Endothelial cell of umbilical vein (primary cell): ENCODE data around the gene GRPEL1. TPM values are rescaled to one million over a fixed set of nuclear protein-coding genes. Genes with fewer than 3 reads are reported as not detected.

Experiments
- BruUV-seq: library from RNA; stranded (reverse); fragments of 400-500 nt; replicated peaks from 2 replicates; lab custom pipeline; 2021; lab: Mats Ljungman, UMichigan
- CTCF ChIA-PET: fragments of 300-600, 350-600 bp; sonication (Branson Sonifier 250); formaldehyde crosslinking; loops from one replicate; lab custom pipeline; 2021; ENCODE audit warnings: antibody characterized with exemption, inconsistent platforms; lab: Charles Lee
- POLR2A ChIA-PET: fragments of 300-600, 350-600 bp; sonication (Branson Sonifier 250); formaldehyde crosslinking; loops from one replicate; lab custom pipeline; 2021; ENCODE audit warnings: antibody characterized with exemption, inconsistent platforms; lab: Charles Lee
- DNase-seq: peaks from one replicate; pipeline ENCODE4 v3.0.0-alpha.2; 2011; ENCODE audit warnings: low read depth, low spot score
- FAIRE-seq: peaks from 2 replicates; lab custom pipeline; 2011; peaks lifted over from hg19 to GRCh38; lab: Jason Lieb, UNC
- H2AFZ ChIP-seq: 2 replicates; pipeline ENCODE4 v1.6.0; 2012; ENCODE audit warnings: low read depth, low read length, control low read depth, inconsistent platforms
- H3K27ac ChIP-seq: 2 replicates; pipeline ENCODE4 v1.5.1; 2011; ENCODE audit warnings: low read depth, mild to moderate bottlenecking, control low read depth, low read length, moderate library complexity; ENCODE audit not compliant: insufficient read depth
- H3K27me3 ChIP-seq, 2 experiments: 2 replicates each; pipeline versions ENCODE4 v1.6.0 to v1.6.1; 2011; ENCODE audit warnings: low read length in 2 of 2, mixed read lengths in 1 of 2; ENCODE audit not compliant: control insufficient read depth in 2 of 2, insufficient read depth in 2 of 2
- H3K36me3 ChIP-seq, 2 experiments: 2 replicates in 1 of 2; 3 replicates in 1 of 2; pipeline ENCODE4 v1.5.1; 2011; ENCODE audit warnings: low read length in 2 of 2, mild to moderate bottlenecking in 1 of 2, moderate library complexity in 1 of 2; ENCODE audit not compliant: control insufficient read depth in 2 of 2, insufficient read depth in 2 of 2; ENCODE audit errors: extremely low read depth in 1 of 2
- H3K4me1 ChIP-seq: 3 replicates; pipeline ENCODE4 v1.5.1; 2011; ENCODE audit warnings: mild to moderate bottlenecking, low read length; ENCODE audit not compliant: control insufficient read depth, insufficient read depth; ENCODE audit errors: extremely low read depth
- H3K4me2 ChIP-seq: 2 replicates; pipeline ENCODE4 v1.6.1; 2011; ENCODE audit warnings: low read length, control low read depth, mixed read lengths; ENCODE audit not compliant: insufficient read depth
- H3K4me3 ChIP-seq, 3 experiments: fragments of 200-600 bp in 1 of 3; sonication (generic), shearing (Covaris generic) in 1 of 3; replicated peaks in 1 of 3; 2 replicates each; pipeline ENCODE4 v1.5.1; 2011 to 2016; ENCODE audit warnings: control low read depth in 3 of 3, low read length in 3 of 3, mild to moderate bottlenecking in 2 of 3, inconsistent platforms in 1 of 3, low read depth in 1 of 3, moderate library complexity in 1 of 3; ENCODE audit not compliant: insufficient read depth in 1 of 3
- H3K79me2 ChIP-seq: 2 replicates; pipeline ENCODE4 v1.6.0; 2012; ENCODE audit warnings: low read length, inconsistent platforms; ENCODE audit not compliant: control insufficient read depth, insufficient read depth
- H3K9ac ChIP-seq: replicated peaks from 2 replicates; pipeline ENCODE3; 2011; ENCODE audit warnings: low read length, control low read depth; ENCODE audit not compliant: insufficient read depth; ENCODE audit errors: extremely low read depth
- H3K9me1 ChIP-seq: replicated peaks from 3 replicates; pipeline ENCODE4 v1.6.0; 2011; ENCODE audit warnings: mild to moderate bottlenecking, low read length; ENCODE audit not compliant: control insufficient read depth, insufficient read depth; ENCODE audit errors: extremely low read depth
- H3K9me3 ChIP-seq: replicated peaks from 2 replicates; pipeline ENCODE4 v1.5.1; 2012; ENCODE audit warnings: low read length, inconsistent platforms; ENCODE audit not compliant: control insufficient read depth, insufficient read depth
- H4K20me1 ChIP-seq: replicated peaks from 2 replicates; pipeline ENCODE3; 2011; ENCODE audit warnings: mild to moderate bottlenecking, low read length; ENCODE audit not compliant: control insufficient read depth, insufficient read depth; ENCODE audit errors: extremely low read depth
- EZH2 ChIP-seq: IDR thresholded peaks from 2 replicates; pipeline ENCODE4 v1.6.1; 2012; ENCODE audit warnings: borderline replicate concordance, low read depth, mild to moderate bottlenecking, moderate library complexity, low read length, inconsistent platforms; ENCODE audit not compliant: severe bottlenecking
- FOS ChIP-seq: IDR thresholded peaks from 2 replicates; pipeline ENCODE4 v1.6.1; 2011; ENCODE audit warnings: mild to moderate bottlenecking, low read length, moderate library complexity, borderline replicate concordance; ENCODE audit not compliant: insufficient read depth
- GATA2 ChIP-seq: IDR thresholded peaks from 2 replicates; pipeline ENCODE4 v1.7.0; 2011; ENCODE audit warnings: low read depth, mild to moderate bottlenecking, moderate library complexity, mixed read lengths, low read length; ENCODE audit not compliant: insufficient read length, insufficient read depth
- JUN ChIP-seq: IDR thresholded peaks from 2 replicates; pipeline ENCODE4 v1.6.1; 2011; ENCODE audit warnings: borderline replicate concordance, low read depth; ENCODE audit not compliant: insufficient read length, insufficient read depth
- MYC ChIP-seq: IDR thresholded peaks from one replicate; pipeline ENCODE4 v1.6.1; 2011; ENCODE audit warnings: mild to moderate bottlenecking, low read depth, low read length
- POLR2A ChIP-seq: IDR thresholded peaks from 2 replicates; pipeline ENCODE4 v1.6.1; 2012; ENCODE audit warnings: low read depth, mild to moderate bottlenecking, control low read depth, low read length
- POLR2AphosphoS5 ChIP-seq: IDR thresholded peaks from 2 replicates; pipeline ENCODE4 v1.6.1; 2012; ENCODE audit warnings: low read depth, mild to moderate bottlenecking, control low read depth, low read length, moderate library complexity; ENCODE audit not compliant: insufficient read depth
- dilution Hi-C: fragments of 300-500 bp; cut with MboI; formaldehyde crosslinking; loops from one replicate; pipeline ENCODE4 v1.15.0; 2019; ENCODE audit warnings: low sequenced_read_pairs; ENCODE audit not compliant: extremely low pct_ligation_motif_present
- intact Hi-C: fragments of 100-400 bp; cut with micrococcal nuclease; formaldehyde crosslinking; loops from one replicate; pipeline ENCODE4 v1.10.0; 2022
- polyA plus RNA-seq, 4 experiments: library from polyadenylated mRNA; depleted of rRNA in 3 of 4; stranded (reverse) in 3 of 4; unstranded in 1 of 4; fragments of >200 nt; gene quantifications; 2 replicates each; pipeline versions ENCODE4 v1.2.1 to v1.2.3, GENCODE V29; 2011 to 2012; ENCODE audit warnings: missing spikeins in 1 of 4
- total RNA-seq: library from RNA; stranded (reverse); gene quantifications from 2 replicates; pipeline ENCODE4 v1.2.3, GENCODE V29; 2021
- TF ChIP-seq, protein P1 (sequence below): IDR thresholded peaks from 2 replicates; pipeline ENCODE4 v1.6.1; 2011; ENCODE audit not compliant: insufficient read depth, insufficient read length
- TF ChIP-seq, protein P2 (sequence below), 2 donors: IDR thresholded peaks; 1 replicate in 1 of 2; 2 replicates in 1 of 2; pipeline ENCODE4 v1.5.1; 2011; ENCODE audit warnings: low read length in 2 of 2, mild to moderate bottlenecking in 2 of 2, moderate library complexity in 2 of 2, control low read depth in 1 of 2, inconsistent platforms in 1 of 2, low read depth in 1 of 2; ENCODE audit not compliant: insufficient read depth in 1 of 2; ENCODE audit errors: extremely low read depth in 1 of 2

GRPEL1 gene
- total and polyA plus RNA-seq, 2 donors (not counting 3 experiments of a cell fraction or from before 2014, with no cell fraction given): 17.3 to 42.6 TPM

DNA sequence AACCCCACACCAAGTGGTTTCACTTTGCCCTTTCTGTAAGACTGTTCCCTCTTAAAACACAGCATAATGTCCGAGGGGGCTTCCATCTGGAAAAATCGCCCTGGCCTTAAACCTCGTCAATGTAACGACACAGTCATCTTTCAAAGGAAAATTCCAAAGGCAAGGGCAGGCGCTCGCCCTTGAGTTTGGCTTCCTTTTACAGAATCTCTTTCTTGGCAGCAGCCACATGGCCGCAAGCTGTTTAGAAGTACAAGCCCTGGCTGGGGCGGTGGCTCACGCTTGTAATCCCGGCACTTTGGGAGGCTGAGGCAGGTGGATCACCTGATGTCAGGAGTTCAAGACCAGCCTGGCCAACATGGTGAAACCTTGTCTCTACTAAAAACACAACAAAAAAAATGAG is 27.1 kb upstream of the GRPEL1 start:
- Histone ChIP-seq H3K9me3 (no peaks in the 10 kb centered on the region), H3K4me2 (no peak overlapping the region), H3K9me1 (no peaks in the 10 kb centered on the region), H3K27ac (no peak overlapping the region), H3K4me3 (no peak overlapping the region), H3K36me3 (no peaks in the 10 kb centered on the region), H3K4me1 (no peaks in the 10 kb centered on the region), H4K20me1 (no peaks in the 10 kb centered on the region), H2AFZ (no peak overlapping the region), H3K9ac (no peak overlapping the region), H3K27me3 (peaks cover 11 to 17% of the 10 kb centered on the region in 2 experiments), H3K79me2 (no peaks in the 10 kb centered on the region)
- FAIRE-seq (no peak), DNase-seq (no peak)
- intact Hi-C loops (no loop called here), dilution Hi-C loops (no loop called here)
- TF ChIP-seq GATA2 (no peak), EZH2 (no peak), JUN (no peak), POLR2A (no peak), FOS (no peak), MYC (no peak), POLR2AphosphoS5 (no peak)
- TF ChIP-seq, protein P1, sequence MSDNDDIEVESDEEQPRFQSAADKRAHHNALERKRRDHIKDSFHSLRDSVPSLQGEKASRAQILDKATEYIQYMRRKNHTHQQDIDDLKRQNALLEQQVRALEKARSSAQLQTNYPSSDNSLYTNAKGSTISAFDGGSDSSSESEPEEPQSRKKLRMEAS: no peak
- TF ChIP-seq, protein P2, sequence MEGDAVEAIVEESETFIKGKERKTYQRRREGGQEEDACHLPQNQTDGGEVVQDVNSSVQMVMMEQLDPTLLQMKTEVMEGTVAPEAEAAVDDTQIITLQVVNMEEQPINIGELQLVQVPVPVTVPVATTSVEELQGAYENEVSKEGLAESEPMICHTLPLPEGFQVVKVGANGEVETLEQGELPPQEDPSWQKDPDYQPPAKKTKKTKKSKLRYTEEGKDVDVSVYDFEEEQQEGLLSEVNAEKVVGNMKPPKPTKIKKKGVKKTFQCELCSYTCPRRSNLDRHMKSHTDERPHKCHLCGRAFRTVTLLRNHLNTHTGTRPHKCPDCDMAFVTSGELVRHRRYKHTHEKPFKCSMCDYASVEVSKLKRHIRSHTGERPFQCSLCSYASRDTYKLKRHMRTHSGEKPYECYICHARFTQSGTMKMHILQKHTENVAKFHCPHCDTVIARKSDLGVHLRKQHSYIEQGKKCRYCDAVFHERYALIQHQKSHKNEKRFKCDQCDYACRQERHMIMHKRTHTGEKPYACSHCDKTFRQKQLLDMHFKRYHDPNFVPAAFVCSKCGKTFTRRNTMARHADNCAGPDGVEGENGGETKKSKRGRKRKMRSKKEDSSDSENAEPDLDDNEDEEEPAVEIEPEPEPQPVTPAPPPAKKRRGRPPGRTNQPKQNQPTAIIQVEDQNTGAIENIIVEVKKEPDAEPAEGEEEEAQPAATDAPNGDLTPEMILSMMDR (IDR thresholded peaks at IDR 0.05; ENCODE audit: extremely low read depth in 1 of 2, insufficient read depth in 1 of 2, low read depth in 1 of 2, low read length in 2 of 2): no peak
- POLR2A ChIA-PET: no interaction called here
- no TSS peak for BruUV-seq
- CTCF ChIA-PET: no interaction called here
